A549 (cell line): ENCODE results near the gene PAK4. TPM values are rescaled to one million over a fixed set of nuclear protein-coding genes. Genes with fewer than 3 reads are reported as not detected.
A peak's percentile ranks its signal among the peaks of the same experiment; 100 is the strongest.

Experiments
- ATAC-seq, 2 experiments: fragments of 200-7000 bp in 1 of 2; fragments of >200 bp in 1 of 2; cut with Nextera tagmentation in 1 of 2; cut with Tn5 transposase in 1 of 2; 3 replicates each; pipeline versions ENCODE4 v1.8.0 to v1.9.1; 2018 to 2020; ENCODE audit warnings: mild to moderate bottlenecking in 1 of 2, moderate library complexity in 1 of 2
- CTCF ChIA-PET: fragments of 300-600 bp; sonication (Branson Sonifier 250); formaldehyde crosslinking; extraction: SDS; loops from one replicate; lab custom pipeline; 2021; ENCODE audit warnings: antibody characterized with exemption, inconsistent platforms; lab: Yijun Ruan, JAX
- POLR2A ChIA-PET: fragments of 350-600 bp; formaldehyde crosslinking; extraction: SDS; loops from one replicate; lab custom pipeline; 2021; ENCODE audit warnings: antibody characterized with exemption, inconsistent platforms; lab: Yijun Ruan, JAX
- DNase-seq, 2 experiments: peaks; one replicate each; pipeline versions ENCODE4 v3.0.0 to v3.0.0-alpha.2; 2011 to 2016; ENCODE audit warnings: low read depth in 1 of 2, low spot score in 1 of 2
- FAIRE-seq: peaks from 2 replicates; lab custom pipeline; 2011; peaks lifted over from hg19 to GRCh38; lab: Jason Lieb, UNC
- H3K27ac ChIP-seq, 2 experiments: fragments of >200 bp; sonication (Bioruptor Twin); formaldehyde crosslinking; 3 replicates each; pipeline ENCODE4 v1.5.1; 2016 to 2017
- H3K4me1 ChIP-seq: fragments of >200 bp; sonication (Bioruptor Twin); formaldehyde crosslinking; 3 replicates; pipeline ENCODE4 v1.6.1; 2016
- H3K4me2 ChIP-seq: fragments of >200 bp; sonication (Bioruptor Twin); formaldehyde crosslinking; 3 replicates; pipeline ENCODE4 v1.6.1; 2016
- H3K4me3 ChIP-seq: fragments of >200 bp; sonication (Bioruptor Twin); formaldehyde crosslinking; 3 replicates; pipeline ENCODE4 v1.5.1; 2016
- H3K9me3 ChIP-seq: fragments of >200 bp; sonication (Bioruptor Twin); formaldehyde crosslinking; 3 replicates; pipeline ENCODE4 v1.6.1; 2016
- ATOH8 ChIP-seq: fragments of 250-450 bp; sonication (Bioruptor Pico); IDR thresholded peaks from 2 replicates; pipeline ENCODE4 v1.5.0; 2020; ENCODE audit warnings: low read depth, mild to moderate bottlenecking, moderate library complexity
- BCL3 ChIP-seq: fragments of >200 bp; sonication (Bioruptor Twin); formaldehyde crosslinking; IDR thresholded peaks from 3 replicates; pipeline ENCODE4 v1.6.1; 2016
- BHLHE40 ChIP-seq: IDR thresholded peaks from 2 replicates; pipeline ENCODE4 v1.6.1; 2012; ENCODE audit warnings: low read depth, low read length, inconsistent platforms
- E2F6 ChIP-seq: IDR thresholded peaks from 2 replicates; pipeline ENCODE4 v1.6.1; 2012; ENCODE audit warnings: low read depth, borderline replicate concordance
- EHMT2 ChIP-seq: fragments of 200-600 bp; sonication (generic); IDR thresholded peaks from 2 replicates; pipeline ENCODE4 v1.6.1; 2016; ENCODE audit warnings: antibody characterized with exemption, low read depth, mild to moderate bottlenecking, moderate library complexity
- EP300 ChIP-seq, 2 experiments: fragments of >200 bp; sonication (Bioruptor Twin); formaldehyde crosslinking; IDR thresholded peaks; 2 replicates in 1 of 2; 3 replicates in 1 of 2; pipeline ENCODE4 v1.6.1; 2016 to 2017
- ESRRA ChIP-seq: fragments of 150-350 bp; IDR thresholded peaks from 2 replicates; pipeline ENCODE4 v1.6.1; 2014; ENCODE audit warnings: mild to moderate bottlenecking, low read length, borderline replicate concordance
- HES2 ChIP-seq: fragments of >200 bp; sonication (Bioruptor Twin); formaldehyde crosslinking; IDR thresholded peaks from 2 replicates; pipeline ENCODE4 v1.6.1; 2016
- HMGXB4 ChIP-seq: fragments of 250-450 bp; sonication (Bioruptor Pico); IDR thresholded peaks from 2 replicates; pipeline ENCODE4 v1.5.0; 2021; ENCODE audit warnings: mild to moderate bottlenecking, moderate library complexity, borderline replicate concordance
- HOXA7 ChIP-seq: fragments of 250-450 bp; sonication (Bioruptor Pico); IDR thresholded peaks from 2 replicates; pipeline ENCODE4 v1.5.0; 2020; ENCODE audit warnings: mild to moderate bottlenecking, moderate library complexity
- KDM1A ChIP-seq: fragments of 200-600 bp; sonication (generic); IDR thresholded peaks from 2 replicates; pipeline ENCODE4 v1.6.1; 2016; ENCODE audit warnings: low read depth, mild to moderate bottlenecking
- MYC ChIP-seq: IDR thresholded peaks from 2 replicates; pipeline ENCODE4 v1.6.1; 2012; ENCODE audit warnings: mild to moderate bottlenecking, inconsistent platforms, low read length, improper control_type of control experiment, borderline replicate concordance
- NFE2L2 ChIP-seq: fragments of 150-350 bp; conservative IDR thresholded peaks from 2 replicates; pipeline ENCODE4 v1.6.1; 2014; ENCODE audit warnings: low read length
- PBX3 ChIP-seq: IDR thresholded peaks from 2 replicates; pipeline ENCODE4 v1.6.1; 2012
- POLR2A ChIP-seq: IDR thresholded peaks from 2 replicates; pipeline ENCODE4 v1.6.1; 2012; ENCODE audit warnings: mild to moderate bottlenecking, low read length
- RARB ChIP-seq: fragments of 250-450 bp; sonication (Bioruptor Pico); IDR thresholded peaks from 2 replicates; pipeline ENCODE4 v1.8.0; 2021; ENCODE audit warnings: mild to moderate bottlenecking, moderate library complexity
- RCOR1 ChIP-seq: fragments of 150-350 bp; IDR thresholded peaks from 2 replicates; pipeline ENCODE4 v1.6.1; 2014; ENCODE audit warnings: antibody characterized with exemption, low read length, low read depth
- REST ChIP-seq: fragments of 200-600 bp; sonication (generic); IDR thresholded peaks from 2 replicates; pipeline ENCODE4 v1.6.1; 2016; ENCODE audit warnings: antibody characterized with exemption, mild to moderate bottlenecking, moderate library complexity
- RFX5 ChIP-seq: fragments of 450-650 bp; IDR thresholded peaks from 2 replicates; pipeline ENCODE4 v1.7.1; 2014; ENCODE audit warnings: antibody characterized with exemption, mild to moderate bottlenecking, moderate library complexity
- RNF2 ChIP-seq: fragments of 200-600 bp; sonication (generic); IDR thresholded peaks from 2 replicates; pipeline ENCODE4 v1.6.1; 2016; ENCODE audit warnings: low read depth, mild to moderate bottlenecking, antibody characterized with exemption, moderate library complexity, borderline replicate concordance
- SREBF2 ChIP-seq: fragments of 450-650 bp; IDR thresholded peaks from 2 replicates; pipeline ENCODE4 v1.6.1; 2014; ENCODE audit warnings: mild to moderate bottlenecking, moderate library complexity
- ZFP36 ChIP-seq: fragments of 450-650 bp; IDR thresholded peaks from 2 replicates; pipeline ENCODE4 v1.6.1; 2014; ENCODE audit warnings: borderline replicate concordance; ENCODE audit not compliant: partially characterized antibody
- ZSCAN20 ChIP-seq: fragments of 250-450 bp; sonication (Bioruptor Pico); IDR thresholded peaks from 2 replicates; pipeline ENCODE4 v1.8.0; 2022; ENCODE audit warnings: mild to moderate bottlenecking, moderate library complexity
- WGBS: methylation state at CpG from one replicate; pipeline ENCODE4 v1.1.6; 2017; ENCODE audit errors: missing lambda C conversion rate; 5-methylcytosine and 5-hydroxymethylcytosine counted together
- polyA plus RNA-seq, 4 experiments: library from polyadenylated mRNA; depleted of rRNA in 3 of 4; stranded (reverse); fragments of >200 nt; fragmentation: RNase III in 1 of 4; extraction: RNeasy Plus Mini Kit Qiagen cat#74134 plus additional on column Dnase treatment in 1 of 4; gene quantifications; 2 replicates in 3 of 4; 3 replicates in 1 of 4; pipeline ENCODE4 v1.2.3, GENCODE V29; 2011 to 2017

The PAK4 gene
- polyA plus RNA-seq, 2 of the 4 experiments (the other 2 are of a cell fraction): 42.9 to 84.2 TPM

GRCh38 chr19:39146686-39147450 lies 21.3 kb downstream of the PAK4 start:
- CTCF ChIA-PET: interaction anchor here (0.9 to 4.2 kb wide), 10 partner anchors 11 to 180 kb away, joined by 3 to 23 read pairs (median 13); no protein-coding TSS in a partner anchor
- Histone ChIP-seq H3K27ac (no peak overlapping the region), H3K4me2 (no peak overlapping the region), H3K9me3 (0 out of 3 replicates have a peak, but pooled peaks cover 3% of the 10 kb centered on the region), H3K4me3 (no peak overlapping the region), H3K4me1 (peaks cover 19% of the 10 kb centered on the region)
- WGBS: 90% methylated on average over 7 of the region's 7 CpGs
- TF ChIP-seq EHMT2 (no peak), SREBF2 (no peak), RARB (CRISPR knock-in tag) (no peak), RFX5 (no peak), ATOH8 (no peak), MYC (no peak), NFE2L2 (no peak), BHLHE40 (no peak), BCL3 (no peak), RCOR1 (no peak), HMGXB4 (CRISPR knock-in tag) (no peak), E2F6 (no peak), KDM1A (no peak), ESRRA (no peak), HOXA7 (CRISPR knock-in tag) (no peak), POLR2A (no peak), RNF2 (no peak), EP300 (IDR thresholded peaks at IDR 0.05) (no peak)
- POLR2A ChIA-PET: interaction anchor here (0.7 kb wide), 1 partner anchor 10 kb away, joined by 10 read pairs; no protein-coding TSS in a partner anchor
- no peak for DNase-seq
- FAIRE-seq: peak; percentile 99
- ATAC-seq: no peak

GRCh38 chr19:39147480-39147879 lies 21.9 kb downstream of the PAK4 start:
- H3K4me2 ChIP-seq: no peak overlapping the region
- 0 out of 3 replicates have a peak, but pooled peaks cover 3% of the 10 kb centered on the region for H3K9me3 ChIP-seq
- CTCF ChIA-PET: interaction anchor here (0.9 to 3.5 kb wide), 6 partner anchors 16 to 95 kb away, joined by 3 to 18 read pairs (median 6); no protein-coding TSS in a partner anchor
- WGBS: 92% methylated on average over 3 of the region's 3 CpGs
- POLR2A ChIA-PET: interaction anchor here (0.7 kb wide), 1 partner anchor 10 kb away, joined by 10 read pairs; no protein-coding TSS in a partner anchor
- peak; percentile 61 for FAIRE-seq
- no peak for TF ChIP-seq PBX3
- no peak for TF ChIP-seq NFE2L2
- TF ChIP-seq REST: no peak
- TF ChIP-seq ZFP36: no peak
- TF ChIP-seq HOXA7 (CRISPR knock-in tag): no peak
- TF ChIP-seq HES2: no peak
- TF ChIP-seq BHLHE40: no peak
- no peak for TF ChIP-seq ZSCAN20
- TF ChIP-seq MYC: no peak
- no peak for DNase-seq
- no peak for ATAC-seq
- no peak overlapping the region for H3K4me3 ChIP-seq
- peaks cover 19% of the 10 kb centered on the region for H3K4me1 ChIP-seq
- H3K27ac ChIP-seq: no peak overlapping the region
